HEK293 (cell line): ENCODE results near the gene CAMSAP3.

Experiments used
- CTCF ChIA-PET: fragments of 350-600 bp; formaldehyde crosslinking; extraction: SDS; loops from one replicate; lab custom pipeline; 2021; ENCODE audit warnings: antibody characterized with exemption; lab: Yijun Ruan, JAX
- POLR2A ChIA-PET: fragments of 300-600 bp; formaldehyde crosslinking; extraction: SDS; loops from one replicate; lab custom pipeline; 2020; ENCODE audit warnings: antibody characterized with exemption, inconsistent platforms; lab: Yijun Ruan, JAX
- H3K27ac ChIP-seq: fragments of 200-500 bp; sonication (Bioruptor generic); 2 replicates; pipeline ENCODE4 v1.5.1; 2014; ENCODE audit warnings: low read depth, low read length, control low read depth, inconsistent platforms; ENCODE audit errors: extremely low read depth
- H3K36me3 ChIP-seq, 2 experiments: fragments of 200-500 bp in 1 of 2; sonication (Bioruptor generic) in 1 of 2; 1 replicate in 1 of 2; 2 replicates in 1 of 2; pipeline ENCODE4 v1.5.1; 2014 to 2017; ENCODE audit warnings: inconsistent platforms in 2 of 2, low read length in 2 of 2; ENCODE audit not compliant: control insufficient read depth in 2 of 2, insufficient read depth in 1 of 2
- H3K4me1 ChIP-seq: fragments of 200-500 bp; sonication (Bioruptor generic); 2 replicates; pipeline ENCODE4 v1.5.1; 2014; ENCODE audit warnings: mild to moderate bottlenecking, low read length, inconsistent platforms; ENCODE audit not compliant: control insufficient read depth, insufficient read depth
- H3K4me3 ChIP-seq: 2 replicates; pipeline ENCODE4 v1.5.1; 2011; ENCODE audit warnings: low read depth, mild to moderate bottlenecking, control low read depth, low read length, moderate library complexity
- H3K9me3 ChIP-seq: fragments of 200-500 bp; sonication (Bioruptor generic); 2 replicates; pipeline ENCODE4 v1.5.1; 2014; ENCODE audit warnings: low read depth, low read length, inconsistent platforms; ENCODE audit not compliant: control insufficient read depth, insufficient read depth
- GLIS2 ChIP-seq: fragments of 450-650 bp; formaldehyde crosslinking; IDR thresholded peaks from 2 replicates; pipeline ENCODE4 v1.5.1; 2016; ENCODE audit warnings: missing biosample characterization, missing genetic modification characterization
- HOXA7 ChIP-seq: sonication (generic); formaldehyde crosslinking; IDR thresholded peaks from 2 replicates; pipeline ENCODE4 v1.8.1; 2022; ENCODE audit warnings: missing genetic modification reagents, borderline replicate concordance
- KLF1 ChIP-seq: fragments of 450-650 bp; formaldehyde crosslinking; IDR thresholded peaks from 2 replicates; pipeline ENCODE4 v1.5.1; 2016; ENCODE audit warnings: missing biosample characterization, missing genetic modification characterization
- KLF8 ChIP-seq: fragments of 450-650 bp; formaldehyde crosslinking; IDR thresholded peaks from 2 replicates; pipeline ENCODE4 v1.5.1; 2016; ENCODE audit warnings: missing biosample characterization, missing genetic modification characterization
- MZF1 ChIP-seq: fragments of 450-650 bp; formaldehyde crosslinking; IDR thresholded peaks from 2 replicates; pipeline ENCODE4 v1.5.1; 2017; ENCODE audit warnings: missing biosample characterization, missing genetic modification characterization, borderline replicate concordance
- OVOL3 ChIP-seq: fragments of 450-650 bp; formaldehyde crosslinking; IDR thresholded peaks from 2 replicates; pipeline ENCODE4 v1.5.1; 2016; ENCODE audit warnings: missing biosample characterization, missing genetic modification characterization
- ZBTB1 ChIP-seq: fragments of 450-650 bp; formaldehyde crosslinking; IDR thresholded peaks from 2 replicates; pipeline ENCODE4 v1.5.1; 2016; ENCODE audit warnings: missing biosample characterization, missing genetic modification characterization
- ZBTB48 ChIP-seq: fragments of 450-650 bp; formaldehyde crosslinking; IDR thresholded peaks from 2 replicates; pipeline ENCODE4 v1.5.1; 2016; ENCODE audit warnings: missing biosample characterization, missing genetic modification characterization
- ZFP37 ChIP-seq: fragments of 450-650 bp; formaldehyde crosslinking; IDR thresholded peaks from 2 replicates; pipeline ENCODE4 v1.5.1; 2016; ENCODE audit warnings: missing biosample characterization, missing genetic modification characterization
- ZIC2 ChIP-seq: fragments of 450-650 bp; formaldehyde crosslinking; IDR thresholded peaks from 2 replicates; pipeline ENCODE4 v1.5.1; 2016; ENCODE audit warnings: missing biosample characterization, missing genetic modification characterization
- ZNF157 ChIP-seq: fragments of 450-650 bp; formaldehyde crosslinking; IDR thresholded peaks from 2 replicates; pipeline ENCODE4 v1.5.1; 2016; ENCODE audit warnings: missing biosample characterization, missing genetic modification characterization
- ZNF211 ChIP-seq: fragments of 450-650 bp; formaldehyde crosslinking; IDR thresholded peaks from 2 replicates; pipeline ENCODE4 v1.5.1; 2016; ENCODE audit warnings: low read depth, missing biosample characterization, missing genetic modification characterization
- ZNF248 ChIP-seq: fragments of 450-650 bp; formaldehyde crosslinking; IDR thresholded peaks from 2 replicates; pipeline ENCODE4 v1.5.1; 2017; ENCODE audit warnings: missing biosample characterization, missing genetic modification characterization
- ZNF354C ChIP-seq: fragments of 450-650 bp; formaldehyde crosslinking; IDR thresholded peaks from 2 replicates; pipeline ENCODE4 v1.5.1; 2016; ENCODE audit warnings: missing biosample characterization, missing genetic modification characterization, low read depth, borderline replicate concordance
- ZNF37A ChIP-seq: fragments of 450-650 bp; IDR thresholded peaks from 2 replicates; pipeline ENCODE4 v1.5.1; 2018; ENCODE audit warnings: missing biosample characterization, missing genetic modification characterization
- ZNF433 ChIP-seq: fragments of 450-650 bp; formaldehyde crosslinking; IDR thresholded peaks from 2 replicates; pipeline ENCODE4 v1.5.1; 2016; ENCODE audit warnings: missing biosample characterization, missing genetic modification characterization, low read depth
- ZNF501 ChIP-seq: fragments of 450-650 bp; formaldehyde crosslinking; IDR thresholded peaks from 2 replicates; pipeline ENCODE4 v1.5.1; 2016; ENCODE audit warnings: missing biosample characterization, missing genetic modification characterization
- ZNF561 ChIP-seq: fragments of 450-650 bp; IDR thresholded peaks from 2 replicates; pipeline ENCODE4 v1.5.1; 2018; ENCODE audit warnings: missing biosample characterization, missing genetic modification characterization, borderline replicate concordance
- ZNF610 ChIP-seq: fragments of 450-650 bp; formaldehyde crosslinking; IDR thresholded peaks from 2 replicates; pipeline ENCODE4 v1.5.1; 2016; ENCODE audit warnings: missing biosample characterization, missing genetic modification characterization, borderline replicate concordance
- ZNF623 ChIP-seq: fragments of 450-650 bp; formaldehyde crosslinking; IDR thresholded peaks from 2 replicates; pipeline ENCODE4 v1.5.1; 2016; ENCODE audit warnings: missing biosample characterization, missing genetic modification characterization
- TF ChIP-seq, protein P1 (sequence below): fragments of 450-650 bp; formaldehyde crosslinking; IDR thresholded peaks from 2 replicates; pipeline ENCODE4 v1.5.1; 2016; ENCODE audit warnings: missing biosample characterization, missing genetic modification characterization
- TF ChIP-seq, protein P2 (sequence below): fragments of 450-650 bp; formaldehyde crosslinking; IDR thresholded peaks from 2 replicates; pipeline ENCODE4 v1.5.1; 2017; ENCODE audit warnings: missing biosample characterization, mild to moderate bottlenecking, missing genetic modification characterization, moderate library complexity

CAMSAP3 gene

DNA sequence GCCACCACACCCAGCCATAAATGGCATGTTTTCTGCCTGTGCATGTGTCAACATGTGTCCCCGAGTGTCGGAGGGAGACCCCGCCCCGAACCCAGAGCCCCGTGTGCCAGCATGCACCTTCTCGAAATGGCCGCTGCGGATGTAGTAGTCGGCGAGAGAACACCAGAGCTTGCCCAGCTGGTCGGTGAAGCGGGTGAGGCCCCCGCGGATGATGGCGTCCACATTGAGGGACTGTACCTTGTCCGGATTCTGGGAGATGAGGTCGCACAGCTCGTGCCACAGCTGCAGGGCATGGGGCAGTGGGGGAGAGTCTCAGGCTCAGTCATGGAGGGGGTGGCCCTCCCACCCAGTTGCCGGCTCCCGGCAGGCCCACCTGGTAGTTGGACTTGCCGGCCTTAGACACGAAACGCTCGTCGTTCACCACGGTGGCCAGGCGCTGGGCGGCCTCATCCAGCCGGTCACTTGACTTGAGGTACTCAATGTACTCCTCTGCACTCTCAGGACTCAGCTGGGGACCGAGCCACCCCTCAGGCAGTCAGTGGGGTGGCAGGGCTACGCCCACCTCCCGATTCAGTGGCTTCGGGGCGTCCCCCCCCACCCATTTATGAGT is 30.2 kb downstream of the CAMSAP3 start:
- CTCF ChIA-PET = interaction anchor here (0.6 kb wide), 1 partner anchor 58 kb away, joined by 4 read pairs; no protein-coding TSS in a partner anchor

DNA sequence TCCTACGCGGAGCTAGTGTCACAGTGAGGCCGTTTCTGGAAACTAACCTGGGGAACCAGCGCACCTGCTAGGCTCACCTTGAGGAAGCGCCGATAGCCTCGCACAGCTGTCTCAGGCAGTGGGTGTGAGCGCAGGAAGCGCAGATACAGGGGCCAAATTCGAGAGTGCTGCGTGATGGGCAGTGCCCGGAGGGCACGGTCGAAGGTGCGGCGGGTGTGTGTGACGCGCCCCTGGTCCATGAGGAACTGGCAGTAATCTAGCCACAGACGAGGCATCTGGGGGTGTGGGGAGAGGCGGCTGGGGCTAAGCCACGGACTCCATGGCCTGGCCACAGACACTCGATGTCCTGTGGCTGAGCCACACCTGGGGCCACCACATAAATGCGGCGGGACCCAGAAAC is 31.5 kb downstream of the CAMSAP3 start:
- peaks cover 0 to 59% of the 10 kb centered on the region in 2 experiments; a peak in 2 of 3 replicates for H3K36me3 ChIP-seq
- ChIA-PET CTCF (interaction anchor here (1.1 kb wide), 1 partner anchor 59 kb away, joined by 3 read pairs; no protein-coding TSS in a partner anchor), POLR2A (no interaction called here)
- H3K4me3 ChIP-seq = no peak overlapping the region
- no peak overlapping the region for H3K27ac ChIP-seq
- no peaks in the 10 kb centered on the region for H3K9me3 ChIP-seq
- TF ChIP-seq, protein P1, sequence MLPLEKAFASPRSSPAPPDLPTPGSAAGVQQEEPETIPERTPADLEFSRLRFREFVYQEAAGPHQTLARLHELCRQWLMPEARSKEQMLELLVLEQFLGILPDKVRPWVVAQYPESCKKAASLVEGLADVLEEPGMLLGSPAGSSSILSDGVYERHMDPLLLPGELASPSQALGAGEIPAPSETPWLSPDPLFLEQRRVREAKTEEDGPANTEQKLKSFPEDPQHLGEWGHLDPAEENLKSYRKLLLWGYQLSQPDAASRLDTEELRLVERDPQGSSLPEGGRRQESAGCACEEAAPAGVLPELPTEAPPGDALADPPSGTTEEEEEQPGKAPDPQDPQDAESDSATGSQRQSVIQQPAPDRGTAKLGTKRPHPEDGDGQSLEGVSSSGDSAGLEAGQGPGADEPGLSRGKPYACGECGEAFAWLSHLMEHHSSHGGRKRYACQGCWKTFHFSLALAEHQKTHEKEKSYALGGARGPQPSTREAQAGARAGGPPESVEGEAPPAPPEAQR (tag by site-specific recombination) = no peak
- TF ChIP-seq ZIC2 (tag by site-specific recombination) (no peak), ZNF157 (tag by site-specific recombination) (no peak), ZNF610 (tag by site-specific recombination) (no peak), OVOL3 (tag by site-specific recombination) (no peak), ZNF354C (tag by site-specific recombination) (no peak), ZNF433 (tag by site-specific recombination) (no peak), ZNF211 (no peak), HOXA7 (CRISPR knock-in tag) (no peak), ZBTB48 (tag by site-specific recombination) (no peak), ZNF37A (no peak), ZFP37 (no peak), KLF8 (no peak), ZNF501 (tag by site-specific recombination) (no peak), ZNF561 (tag by site-specific recombination) (no peak)
- TF ChIP-seq, protein P2, sequence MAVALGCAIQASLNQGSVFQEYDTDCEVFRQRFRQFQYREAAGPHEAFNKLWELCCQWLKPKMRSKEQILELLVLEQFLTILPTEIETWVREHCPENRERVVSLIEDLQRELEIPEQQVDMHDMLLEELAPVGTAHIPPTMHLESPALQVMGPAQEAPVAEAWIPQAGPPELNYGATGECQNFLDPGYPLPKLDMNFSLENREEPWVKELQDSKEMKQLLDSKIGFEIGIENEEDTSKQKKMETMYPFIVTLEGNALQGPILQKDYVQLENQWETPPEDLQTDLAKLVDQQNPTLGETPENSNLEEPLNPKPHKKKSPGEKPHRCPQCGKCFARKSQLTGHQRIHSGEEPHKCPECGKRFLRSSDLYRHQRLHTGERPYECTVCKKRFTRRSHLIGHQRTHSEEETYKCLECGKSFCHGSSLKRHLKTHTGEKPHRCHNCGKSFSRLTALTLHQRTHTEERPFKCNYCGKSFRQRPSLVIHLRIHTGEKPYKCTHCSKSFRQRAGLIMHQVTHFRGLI (tag by site-specific recombination) = no peak
- TF ChIP-seq, all 188 proteins: peak for 0
- peaks cover 4% of the 10 kb centered on the region; the same call in 1 of the 2 replicates for H3K4me1 ChIP-seq

More for the DNA sequence above, 30.2 kb downstream of the CAMSAP3 start:
- Histone ChIP-seq H3K9me3 (no peaks in the 10 kb centered on the region), H3K27ac (no peak overlapping the region), H3K36me3 (peaks cover 0 to 64% of the 10 kb centered on the region in 2 experiments; a peak in 2 of 3 replicates), H3K4me1 (peaks cover 4% of the 10 kb centered on the region; the same call in 1 of the 2 replicates), H3K4me3 (no peak overlapping the region)
- POLR2A ChIA-PET = interaction anchor here (0.8 kb wide), 1 partner anchor 7 kb away, joined by 3 read pairs; the partner anchor contains the start of gene PCP2
- TF ChIP-seq KLF1 (tag by site-specific recombination) (no peak), GLIS2 (tag by site-specific recombination) (0 out of 2 replicates have a peak, but pooled peaks have one; percentile 24)

DNA sequence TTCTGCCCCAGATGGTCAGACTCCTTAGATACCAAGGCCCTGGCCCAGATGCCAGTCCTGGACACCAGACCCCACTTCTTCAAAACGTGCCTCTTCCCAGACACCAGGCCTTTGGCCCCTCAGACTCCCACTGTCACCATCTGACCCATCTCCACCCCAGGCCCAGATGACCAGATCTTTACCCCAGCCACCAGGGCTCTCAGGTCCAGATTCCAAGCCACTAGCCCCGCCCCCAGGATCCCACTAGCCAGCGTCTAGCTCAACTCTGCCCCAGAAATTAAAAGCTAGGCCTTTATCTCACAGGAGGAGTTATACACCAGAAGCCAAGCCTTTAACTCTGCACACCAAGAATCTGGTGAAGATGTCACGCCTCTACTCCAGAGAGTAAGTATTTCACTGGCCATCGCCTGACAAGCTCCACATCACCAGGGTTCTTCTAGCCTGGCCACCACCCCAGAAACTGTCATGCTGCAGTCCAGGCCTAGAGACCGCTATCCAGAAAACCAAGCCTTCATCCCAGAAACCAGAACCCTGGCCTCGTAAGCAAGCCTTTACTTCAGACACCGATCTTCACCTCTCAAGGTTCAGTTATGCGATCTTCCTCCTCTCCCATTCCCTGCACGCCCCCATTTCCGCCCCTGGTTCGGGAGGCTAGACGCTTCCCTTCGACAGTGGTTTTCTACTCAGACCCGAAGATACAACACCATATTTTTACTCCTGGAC is 33.1 kb downstream of the CAMSAP3 start:
- CTCF ChIA-PET = interaction anchor here (0.6 kb wide), 1 partner anchor 224 kb away, joined by 3 read pairs; no protein-coding TSS in a partner anchor
- Histone ChIP-seq H3K36me3 (peaks cover 0 to 47% of the 10 kb centered on the region in 2 experiments; a peak in 2 of 3 replicates), H3K4me3 (peak overlapping the region; percentile 91), H3K4me1 (peaks cover 4% of the 10 kb centered on the region; the same call in 1 of the 2 replicates), H3K9me3 (no peaks in the 10 kb centered on the region), H3K27ac (no peak overlapping the region)
- TF ChIP-seq ZNF623 (tag by site-specific recombination) = 0 out of 2 replicates have a peak, but pooled peaks have one; percentile 11
- no peak for TF ChIP-seq ZNF248 (tag by site-specific recombination)
- TF ChIP-seq ZNF433 (tag by site-specific recombination) = no peak
- no peak for TF ChIP-seq MZF1 (tag by site-specific recombination)
- no peak for TF ChIP-seq ZBTB1
- POLR2A ChIA-PET = interaction anchor here (0.6 to 1.9 kb wide), 7 partner anchors 9 to 551 kb away, joined by 3 to 14 read pairs (median 7); partner anchors contain the start of gene CAMSAP3
